ENCODE data around the gene OPTN.

OPTN gene

GRCh38 chr10:13118784-13119410, 18.9 kb downstream of the OPTN start:
- no peak for TF ChIP-seq CTCF (IDR thresholded peaks at IDR 0.05; ENCODE audit: insufficient read depth, low read length, poor library complexity, severe bottlenecking)
- DNase-seq (ENCODE audit: extremely low read depth, insufficient read length) = no peak
- Histone ChIP-seq H3K4me3 (replicated peaks; ENCODE audit: low read depth, low read length) (no peak overlapping the region), H3K36me3 (ENCODE audit: control insufficient read depth, insufficient read depth, low read length) (peaks cover 1% of the 10 kb centered on the region), H3K27me3 (replicated peaks; ENCODE audit: control insufficient read depth, insufficient read depth, low read length) (no peaks in the 10 kb centered on the region)

GRCh38 chr10:13120786-13121499, 21.0 kb downstream of the OPTN start:
- no peaks in the 10 kb centered on the region for H3K27me3 ChIP-seq (replicated peaks; ENCODE audit: control insufficient read depth, insufficient read depth, low read length)
- peaks cover 1% of the 10 kb centered on the region for H3K36me3 ChIP-seq (ENCODE audit: control insufficient read depth, insufficient read depth, low read length)
- no peak for TF ChIP-seq CTCF (IDR thresholded peaks at IDR 0.05; ENCODE audit: insufficient read depth, low read length, poor library complexity, severe bottlenecking)

GRCh38 chr10:13121500-13121854, 21.5 kb downstream of the OPTN start:
- no peak for TF ChIP-seq CTCF (IDR thresholded peaks at IDR 0.05; ENCODE audit: insufficient read depth, low read length, poor library complexity, severe bottlenecking)
- H3K27me3 ChIP-seq (replicated peaks; ENCODE audit: control insufficient read depth, insufficient read depth, low read length) = no peaks in the 10 kb centered on the region
- peaks cover 1% of the 10 kb centered on the region for H3K36me3 ChIP-seq (ENCODE audit: control insufficient read depth, insufficient read depth, low read length)
- no peak for DNase-seq (ENCODE audit: extremely low read depth, insufficient read length)
- no peak overlapping the region for H3K4me3 ChIP-seq (replicated peaks; ENCODE audit: low read depth, low read length)

More at GRCh38 chr10:13120786-13121499, 21.0 kb downstream of the OPTN start:
- H3K4me3 ChIP-seq (replicated peaks; ENCODE audit: low read depth, low read length) = no peak overlapping the region
- no peak for DNase-seq (ENCODE audit: extremely low read depth, insufficient read length)

- H3K36me3 ChIP-seq (ENCODE audit: control insufficient read depth, insufficient read depth, low read length) = peaks cover 17% of the 10 kb centered on the region
- no peaks in the 10 kb centered on the region for H3K27me3 ChIP-seq (replicated peaks; ENCODE audit: control insufficient read depth, insufficient read depth, low read length)
- DNase-seq (ENCODE audit: extremely low read depth, insufficient read length) = no peak
- H3K4me3 ChIP-seq (replicated peaks; ENCODE audit: low read depth, low read length) = no peak overlapping the region
- no peak for TF ChIP-seq CTCF (IDR thresholded peaks at IDR 0.05; ENCODE audit: insufficient read depth, low read length, poor library complexity, severe bottlenecking)
Measured at GRCh38 chr10:13136651-13137050, 36.7 kb downstream of the OPTN start.

GRCh38 chr10:13139150-13139549, 39.2 kb downstream of the OPTN start:
- Histone ChIP-seq H3K27me3 (replicated peaks; ENCODE audit: control insufficient read depth, insufficient read depth, low read length) (no peaks in the 10 kb centered on the region), H3K4me3 (replicated peaks; ENCODE audit: low read depth, low read length) (no peak overlapping the region), H3K36me3 (ENCODE audit: control insufficient read depth, insufficient read depth, low read length) (peaks cover 11% of the 10 kb centered on the region)
- no peak for DNase-seq (ENCODE audit: extremely low read depth, insufficient read length)
- no peak for TF ChIP-seq CTCF (IDR thresholded peaks at IDR 0.05; ENCODE audit: insufficient read depth, low read length, poor library complexity, severe bottlenecking)
